ENCODE measurements around the gene FAM210A.
"Not testable (repeated sequence)": the region's sequence is repeated elsewhere in the genome, so short reads cannot be mapped to it uniquely, and the experiment has no call there.

The FAM210A gene, protein sequence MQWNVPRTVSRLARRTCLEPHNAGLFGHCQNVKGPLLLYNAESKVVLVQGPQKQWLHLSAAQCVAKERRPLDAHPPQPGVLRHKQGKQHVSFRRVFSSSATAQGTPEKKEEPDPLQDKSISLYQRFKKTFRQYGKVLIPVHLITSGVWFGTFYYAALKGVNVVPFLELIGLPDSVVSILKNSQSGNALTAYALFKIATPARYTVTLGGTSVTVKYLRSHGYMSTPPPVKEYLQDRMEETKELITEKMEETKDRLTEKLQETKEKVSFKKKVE

DNA sequence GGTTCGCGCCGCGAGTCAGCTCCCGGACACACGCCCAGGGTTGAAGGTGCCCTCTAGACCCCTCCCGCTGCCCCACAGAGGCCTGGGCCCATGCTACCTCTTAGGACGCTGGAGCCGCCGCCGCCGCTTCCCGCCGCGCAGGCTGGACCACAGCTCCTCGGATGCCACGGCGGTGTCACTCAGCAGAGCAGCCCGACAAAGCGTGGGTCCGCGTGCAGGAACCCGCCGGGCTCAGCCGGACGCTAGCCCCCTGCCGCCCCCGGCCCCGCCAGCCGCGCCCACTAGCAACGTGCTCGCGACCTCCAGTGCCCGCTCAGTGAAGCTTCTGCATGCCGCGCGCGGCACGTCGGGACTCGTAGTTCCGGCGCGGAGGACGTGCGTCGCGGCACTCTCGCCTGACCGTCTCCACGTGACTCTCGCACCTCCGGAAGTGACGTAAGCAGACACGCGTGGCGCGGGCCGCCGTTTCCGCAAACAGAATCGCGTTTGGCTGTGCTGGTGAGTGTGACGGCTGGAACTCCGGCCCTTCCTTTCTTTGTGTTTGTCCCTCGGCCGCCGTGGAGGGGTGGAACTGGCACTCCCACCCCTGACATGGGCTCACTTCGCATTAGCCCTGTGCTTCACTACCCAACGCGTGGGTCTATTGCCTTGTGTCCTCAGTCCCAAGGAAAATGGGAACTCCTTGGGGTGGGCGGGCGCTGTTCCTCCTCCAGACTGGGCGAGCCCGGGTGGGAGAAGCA lies at the start of gene FAM210A, which contains the start of gene RNMT:
Gene FAM210A, minus strand, starts transcription at position 327 of the 740 bp plus-strand sequence. CDS start 44,481 bp downstream, outside the sequence.
Gene RNMT, plus strand, starts transcription at position 442 of the 740 bp plus-strand sequence. CDS start 4,845 bp downstream, outside the sequence.
- DNase-seq = peak; percentile 86 to 97

DNA sequence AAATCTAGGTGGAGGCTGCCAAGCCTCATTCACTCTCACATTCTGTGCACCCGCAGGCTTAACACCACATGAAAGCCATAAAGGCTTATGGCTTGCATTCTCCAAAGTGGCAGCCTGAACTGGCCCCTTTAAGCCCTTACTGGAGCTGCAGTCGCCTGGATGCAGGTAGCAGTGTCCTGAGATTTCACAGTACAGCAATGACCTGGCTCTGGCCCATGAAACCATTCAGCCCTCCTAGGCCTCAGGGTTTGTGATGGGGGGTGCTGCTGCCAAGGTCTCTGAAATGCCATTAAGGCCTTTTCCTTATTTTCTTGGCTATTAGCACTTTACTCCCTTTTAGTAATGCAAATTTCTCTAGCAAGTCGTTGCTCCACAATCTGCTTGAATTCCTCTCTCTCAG lies 48.7 kb upstream of the FAM210A start:
- no peak for DNase-seq

DNA sequence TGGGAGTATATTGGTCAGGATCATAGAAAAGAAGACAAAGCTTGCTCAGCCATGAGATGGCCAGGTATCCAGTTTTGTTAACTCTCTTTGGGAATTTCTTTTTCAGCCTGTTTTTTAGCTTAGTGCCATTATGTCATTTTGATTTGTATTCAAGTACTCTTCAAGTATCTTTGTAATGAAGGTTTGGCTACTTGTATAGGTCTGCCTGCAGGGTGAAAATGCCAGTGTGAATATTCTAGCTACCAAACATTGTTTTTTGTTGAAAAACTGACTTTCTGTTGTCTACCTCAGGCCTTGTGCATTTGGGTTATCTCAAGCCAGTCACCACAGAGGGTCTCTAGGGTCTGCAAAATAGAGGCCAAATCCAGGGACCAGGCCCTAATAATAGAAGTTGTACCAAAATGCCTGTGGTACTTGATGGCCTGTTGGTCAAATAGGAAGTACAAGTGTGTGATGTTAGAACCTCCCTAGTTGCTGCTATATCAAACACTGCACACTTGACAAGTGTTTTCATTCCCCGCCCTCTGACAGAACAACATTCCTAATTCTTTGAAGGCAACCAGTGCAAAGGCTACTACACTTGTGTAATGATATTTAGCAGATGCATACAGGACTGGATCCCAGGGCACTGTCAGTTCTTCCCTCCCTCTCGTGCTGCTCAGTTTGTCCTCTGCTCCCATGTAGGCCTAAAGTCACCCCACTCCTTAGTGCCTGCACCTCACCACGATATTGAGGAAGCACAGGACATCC lies 36.5 kb upstream of the FAM210A start:
- no peak for DNase-seq

DNA sequence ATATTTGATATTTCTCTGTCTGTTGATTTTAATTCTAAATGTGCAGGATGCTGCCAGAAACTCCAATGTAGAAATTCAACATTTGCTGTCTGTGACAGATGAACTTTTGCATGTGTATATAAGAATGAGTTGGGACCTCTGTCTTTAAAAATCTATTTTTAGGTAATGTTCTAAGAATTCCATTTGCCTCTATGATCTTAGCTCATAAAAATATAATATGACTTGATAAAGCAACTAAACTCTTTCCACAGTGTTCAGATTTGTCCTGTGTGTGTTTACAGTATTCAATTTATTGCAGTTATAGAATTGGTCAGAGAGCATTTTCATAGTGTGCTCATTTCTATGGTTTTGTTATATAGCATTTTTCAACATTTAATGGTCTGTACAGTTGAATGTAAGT lies 33.7 kb upstream of the FAM210A start:
- no peak for DNase-seq

DNA sequence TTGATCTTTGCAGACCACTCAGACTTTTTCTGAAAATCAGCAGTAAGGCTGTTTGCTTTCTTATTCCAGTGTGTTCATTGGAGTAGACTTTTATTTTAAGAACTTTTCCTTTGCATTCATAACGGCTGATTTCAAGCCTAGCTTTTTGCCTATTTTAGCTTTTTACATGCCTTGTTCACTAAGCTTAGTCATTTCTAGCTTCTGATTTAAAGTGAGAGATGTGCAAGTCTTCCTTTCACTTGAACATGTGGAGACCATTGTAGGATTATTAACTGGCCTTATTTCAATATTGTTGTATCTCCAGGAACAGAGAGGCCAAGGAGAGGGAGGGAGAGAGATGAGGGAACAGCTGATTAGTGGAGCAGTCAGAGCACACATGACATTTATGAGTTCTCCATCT lies 32.3 kb upstream of the FAM210A start:
- no peak for DNase-seq

DNA sequence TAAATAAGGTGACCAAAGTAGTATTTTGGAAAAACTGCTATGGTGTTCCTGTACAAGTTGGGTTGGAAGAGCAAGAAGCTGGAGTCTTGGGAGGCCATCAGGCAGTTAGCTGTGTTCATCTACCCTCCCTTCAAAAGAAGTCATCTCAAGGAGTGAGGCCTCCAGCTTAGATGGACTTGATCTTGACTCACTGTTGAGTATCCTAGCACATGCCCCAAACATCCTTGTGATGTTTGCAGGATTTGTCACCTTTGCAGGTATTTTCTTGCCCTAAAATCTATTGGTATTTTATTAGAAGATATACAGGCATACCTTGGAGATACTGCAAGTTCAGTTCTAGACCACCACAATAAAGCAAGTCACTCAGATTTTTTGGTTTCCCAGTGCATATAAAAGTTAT lies 30.3 kb upstream of the FAM210A start:
- DNase-seq = no peak

DNA sequence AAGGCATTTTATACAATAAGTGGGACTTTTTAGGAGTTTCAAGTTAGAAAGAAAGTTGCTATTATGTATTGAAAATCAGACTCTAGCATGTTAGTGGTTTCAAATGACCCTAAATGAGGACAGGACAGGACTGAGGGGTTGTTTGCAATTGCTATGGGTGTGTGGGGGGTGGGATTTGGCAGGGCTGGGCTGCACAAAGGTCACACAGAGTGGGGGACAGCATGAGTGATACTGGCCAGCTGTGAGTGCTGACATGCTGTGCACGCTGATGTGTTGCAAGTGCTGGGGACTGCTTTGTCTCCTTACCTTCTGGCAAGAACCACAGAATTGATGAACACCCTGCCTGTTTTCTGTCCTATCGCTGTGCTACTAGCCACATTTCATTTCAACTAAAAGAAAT lies 29.9 kb upstream of the FAM210A start:
- DNase-seq = no peak

DNA sequence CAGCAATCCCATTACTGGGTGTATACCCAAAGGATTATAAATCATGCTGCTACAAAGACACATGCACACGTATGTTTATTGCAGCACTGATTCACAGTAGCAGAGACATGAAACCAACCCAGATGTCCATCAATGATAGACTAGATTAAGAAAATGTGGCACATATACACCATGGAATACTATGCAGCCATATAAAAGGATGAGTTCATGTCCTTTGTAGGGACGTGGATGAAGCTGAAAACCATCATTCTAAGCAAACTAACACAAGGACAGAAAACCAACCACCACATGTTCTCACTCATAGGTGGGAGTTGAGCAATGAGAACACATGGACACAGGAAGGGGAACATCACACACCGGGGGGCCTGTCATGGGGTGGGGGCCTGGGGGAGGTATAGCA lies 25.2 kb upstream of the FAM210A start:
- DNase-seq = not testable (repeated sequence)

DNA sequence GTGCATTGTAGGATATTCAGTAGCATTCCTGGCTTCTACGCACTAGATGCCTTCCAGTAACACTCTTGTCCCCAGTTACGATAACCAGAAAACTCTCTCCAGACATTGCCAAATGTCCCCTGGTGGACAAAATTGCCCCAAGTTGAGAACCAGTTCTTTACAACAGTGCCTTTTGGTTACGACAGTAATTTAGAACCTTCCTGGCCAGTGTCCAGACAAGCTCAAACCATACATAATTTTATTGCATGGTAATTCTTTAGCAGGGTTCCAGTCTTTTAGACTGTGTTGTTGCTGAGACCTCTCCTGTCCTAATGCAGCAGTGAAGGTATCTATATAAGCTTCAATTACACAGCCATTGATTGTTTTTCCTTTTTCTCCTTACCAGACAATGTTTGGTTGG lies 20.3 kb upstream of the FAM210A start:
- no peak for DNase-seq

DNA sequence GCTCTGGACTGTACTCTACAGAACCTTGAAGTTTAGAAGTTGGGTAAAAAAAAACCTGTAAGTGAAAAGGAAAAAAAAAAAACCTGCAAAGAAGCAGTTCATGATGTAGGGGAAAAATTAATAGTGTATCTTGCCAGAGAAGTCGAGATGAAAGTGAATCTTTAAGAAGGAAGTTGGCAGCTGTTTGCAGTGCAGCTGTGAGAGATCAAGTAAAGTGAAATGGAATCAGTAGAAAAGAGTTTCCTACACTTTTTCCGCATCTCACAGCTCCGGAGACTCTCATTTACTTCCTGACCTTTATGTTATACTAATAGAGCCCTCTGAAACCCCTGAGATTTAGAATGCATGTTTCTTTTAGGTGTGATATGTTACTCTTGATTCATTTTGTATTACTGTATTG lies 19.3 kb upstream of the FAM210A start:
- DNase-seq = no peak

DNA sequence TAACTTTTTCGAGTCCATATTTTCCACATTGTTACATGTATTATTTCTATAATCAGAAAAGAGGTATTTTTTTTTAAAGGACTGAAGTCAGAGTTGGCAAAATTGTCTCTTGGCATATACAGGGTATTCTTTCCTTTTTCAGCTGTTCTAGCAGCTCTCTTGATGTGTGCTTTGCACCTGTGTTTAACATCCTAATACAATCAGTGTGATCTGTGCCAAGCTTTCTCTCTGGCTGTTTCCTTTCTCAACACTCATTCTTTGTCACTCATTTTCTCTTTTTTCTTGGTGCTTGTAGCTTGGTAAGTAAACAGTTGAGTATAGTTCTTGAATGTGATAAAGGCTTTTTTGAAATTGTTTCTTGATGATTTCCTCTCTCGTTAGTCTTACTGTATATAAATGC lies 9.3 kb upstream of the FAM210A start:
- no peak for DNase-seq

DNA sequence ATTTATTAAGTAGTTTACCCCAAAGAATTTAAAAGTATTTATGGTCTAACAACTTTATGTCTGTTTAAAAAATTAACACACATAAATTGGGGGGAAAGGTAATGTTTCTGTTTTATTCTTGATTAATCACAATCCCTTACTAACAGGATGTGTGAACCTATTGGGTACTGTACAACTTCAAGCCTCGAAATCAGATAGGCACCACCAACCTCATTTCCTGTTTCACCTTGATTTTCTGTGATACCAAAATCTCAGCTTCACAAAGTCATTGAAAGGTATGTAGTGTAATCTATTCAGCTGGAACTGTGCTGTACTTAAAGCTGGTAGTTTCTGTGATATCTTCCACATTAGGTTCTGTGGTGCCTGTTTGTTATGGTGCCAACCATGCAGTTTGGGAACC lies 4.1 kb upstream of the FAM210A start:
- DNase-seq = no peak

DNA sequence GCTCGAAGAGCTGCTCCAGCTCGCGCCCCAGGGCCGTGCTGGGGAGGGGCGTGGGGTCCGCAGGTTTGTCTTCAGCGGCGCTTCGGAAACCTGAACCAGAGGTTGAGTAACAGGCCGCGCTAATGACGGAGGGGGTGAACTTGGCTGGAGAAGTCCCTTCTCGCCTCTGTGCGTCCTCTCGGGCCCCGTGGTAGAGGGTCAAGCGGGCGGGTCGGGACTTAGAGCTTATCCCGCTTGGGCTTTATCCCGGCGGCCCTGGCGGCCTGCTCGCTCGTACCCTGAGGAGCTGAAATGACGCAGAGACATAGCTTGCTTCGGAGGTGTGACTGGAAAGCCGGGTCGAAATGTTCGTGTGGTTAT lies 594 bp upstream of the FAM210A start:
- peak; percentile 42 to 46 for DNase-seq

DNA sequence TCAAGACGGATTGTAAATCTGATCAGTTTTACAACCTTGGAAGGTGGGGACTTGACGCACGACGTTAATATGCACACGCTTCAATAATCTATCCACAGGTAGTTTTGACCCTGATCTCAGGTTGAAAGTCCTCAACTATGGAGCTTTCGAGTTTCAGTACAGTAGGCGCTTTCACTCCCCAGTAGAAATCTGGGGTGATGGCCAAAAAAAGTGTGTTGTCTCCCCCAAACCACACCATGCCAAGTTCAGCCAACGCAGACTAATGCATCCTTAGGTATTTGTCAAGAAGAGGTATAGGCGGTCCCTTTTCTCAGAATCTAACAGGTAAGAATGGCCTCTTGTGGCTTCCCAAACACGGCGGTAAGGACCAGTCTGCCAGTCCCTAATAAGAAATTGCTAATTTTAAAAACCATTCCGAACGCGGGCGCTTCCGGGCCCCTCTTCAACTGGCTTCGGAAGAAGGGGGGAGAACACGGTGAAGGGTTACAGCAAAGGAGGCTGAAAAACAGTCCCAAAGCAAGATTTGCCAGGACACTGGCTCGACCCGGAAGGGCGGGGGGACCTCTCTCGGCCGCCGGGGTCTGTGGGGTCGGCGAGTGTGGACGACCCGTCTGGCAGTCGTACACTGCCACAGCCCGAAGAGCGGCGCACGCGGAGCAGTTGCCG lies 659 bp downstream of the FAM210A start:
- no peak for DNase-seq

DNA sequence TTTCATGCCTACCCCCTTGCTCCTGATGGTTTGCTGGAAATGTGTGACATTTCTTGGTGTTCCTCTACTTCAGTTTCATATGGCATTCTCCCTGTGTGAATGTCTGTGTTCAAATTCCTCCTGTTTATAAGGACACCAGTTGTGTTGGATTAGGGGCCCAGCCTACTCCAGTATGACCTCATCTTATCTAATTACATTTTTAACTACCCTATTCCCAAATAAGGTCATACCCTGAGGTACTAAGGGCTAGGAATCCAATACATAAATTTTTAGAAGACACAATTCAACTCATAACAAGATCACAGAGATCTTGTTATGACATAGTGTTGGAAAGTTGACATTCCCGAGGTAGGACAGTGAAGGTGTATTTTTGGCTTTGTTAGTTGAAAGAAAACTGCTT lies 5.5 kb downstream of the FAM210A start:
- DNase-seq = peak; percentile 14 to 56

DNA sequence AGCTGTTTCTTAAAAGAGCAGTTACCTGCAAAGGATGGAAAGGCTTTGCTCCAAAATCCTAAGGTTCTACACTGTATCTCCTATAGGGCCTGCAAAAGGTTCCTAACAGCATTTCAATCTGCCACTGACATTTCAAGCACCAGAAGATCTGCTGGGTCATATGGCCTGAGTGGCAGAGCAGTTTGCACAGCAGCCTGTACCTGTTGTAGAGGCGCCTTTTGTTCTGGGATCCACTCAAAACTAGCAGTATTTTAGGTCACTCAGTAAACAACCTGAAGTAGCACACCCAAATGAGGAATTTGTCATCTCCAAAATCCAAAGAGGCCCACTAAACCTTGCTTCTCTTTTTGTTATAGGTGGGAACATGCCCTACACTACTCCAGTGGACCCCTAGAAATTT lies 6.2 kb downstream of the FAM210A start:
- DNase-seq = peak; percentile 36 to 76

DNA sequence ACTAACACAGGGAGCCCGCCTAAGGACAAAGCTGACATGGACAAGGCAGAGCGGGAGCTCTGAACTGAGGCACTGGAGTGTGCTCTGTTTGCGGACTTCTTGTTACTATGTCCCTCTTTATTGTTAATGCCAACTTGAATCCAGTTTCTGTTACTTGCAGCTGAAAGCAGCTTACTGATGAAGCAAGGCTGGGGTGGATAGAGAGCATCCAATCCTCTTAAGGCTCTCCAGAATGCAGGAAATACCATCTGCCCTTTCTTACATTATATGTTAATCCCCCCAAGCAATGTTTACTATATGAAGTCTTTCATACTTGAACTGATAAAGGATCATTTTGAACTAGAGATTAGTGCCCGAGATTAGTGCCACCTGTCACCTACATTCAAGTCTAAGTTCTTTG lies 9.4 kb downstream of the FAM210A start:
- peak; percentile 87 to 98 for DNase-seq

DNA sequence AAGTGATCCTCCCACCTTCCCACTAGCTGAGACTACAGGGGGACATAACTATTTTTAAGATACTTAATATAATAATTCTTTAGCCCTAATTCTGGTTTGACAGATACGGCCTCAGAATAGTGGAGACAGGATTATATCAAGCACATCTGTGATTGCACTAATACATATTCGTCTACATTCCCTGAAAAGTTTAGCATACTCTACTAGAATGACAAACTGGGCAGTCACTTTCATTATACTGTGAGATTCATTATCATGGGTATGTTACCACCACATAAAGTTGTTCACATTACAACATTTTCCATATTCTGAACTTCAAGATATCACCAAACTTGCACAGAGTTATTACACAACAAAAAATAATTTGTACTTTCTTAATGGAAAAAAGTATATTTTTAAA lies 11.0 kb downstream of the FAM210A start:
- DNase-seq = no peak

DNA sequence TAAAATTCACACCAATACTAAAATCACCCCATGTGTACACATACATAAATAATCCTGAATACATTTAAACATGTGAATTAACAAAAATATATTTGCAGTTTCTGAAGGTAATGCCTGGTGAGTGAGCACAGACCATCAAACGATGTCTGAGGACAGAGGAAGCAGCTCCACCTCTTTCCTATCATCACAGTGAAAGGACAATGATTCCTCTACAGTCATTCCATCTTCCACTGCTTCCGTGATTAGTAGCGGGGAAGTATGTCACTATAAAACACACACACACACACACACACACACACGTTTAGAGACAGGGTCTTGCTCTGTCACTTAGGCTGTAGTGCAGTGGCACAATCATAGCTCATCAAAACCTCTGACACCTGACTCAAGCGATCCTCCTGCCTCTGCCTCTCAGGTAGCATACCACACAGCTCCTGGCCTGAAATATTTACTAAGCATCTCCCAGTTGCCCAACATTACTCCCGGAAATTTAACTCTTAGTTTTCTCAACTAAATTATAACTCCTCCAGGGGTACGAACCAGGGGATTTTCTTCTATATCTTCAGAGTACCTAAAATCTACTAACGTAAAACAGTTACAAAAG lies 12.8 kb downstream of the FAM210A start:
- DNase-seq = no peak

DNA sequence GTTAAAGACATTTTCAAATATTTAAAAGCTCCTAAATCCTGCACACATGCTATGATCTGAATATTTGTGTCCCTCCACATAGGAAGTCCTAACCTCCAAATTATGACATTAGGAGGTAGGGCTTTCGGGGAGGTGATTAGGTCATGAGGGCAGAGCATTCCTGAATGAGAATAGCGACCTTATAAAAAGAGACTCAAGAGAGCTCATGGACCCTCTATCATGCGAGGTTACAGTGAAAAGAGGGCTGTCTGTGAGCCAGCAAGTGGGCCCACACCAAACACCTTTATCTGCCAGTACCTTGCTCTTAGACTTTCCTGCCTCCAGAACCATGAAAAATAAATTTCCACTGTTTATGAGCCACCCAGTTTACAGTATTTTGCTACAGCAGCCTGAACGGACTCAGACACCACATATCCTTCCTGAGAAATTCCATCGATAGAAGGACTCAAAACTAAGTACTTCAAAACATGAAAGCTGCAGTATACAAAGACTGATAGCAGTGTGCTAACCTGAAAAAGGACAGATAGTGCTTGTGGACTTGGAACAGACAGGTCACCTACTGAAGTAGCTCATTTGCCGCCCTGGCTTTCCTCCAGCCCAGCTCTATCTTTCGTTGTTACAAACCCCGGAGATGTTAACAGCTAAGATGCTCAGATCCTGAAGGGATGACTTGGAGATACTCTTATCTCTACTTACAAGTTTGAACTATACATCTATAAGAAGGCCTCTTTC lies 13.8 kb downstream of the FAM210A start:
- no peak for DNase-seq

DNA sequence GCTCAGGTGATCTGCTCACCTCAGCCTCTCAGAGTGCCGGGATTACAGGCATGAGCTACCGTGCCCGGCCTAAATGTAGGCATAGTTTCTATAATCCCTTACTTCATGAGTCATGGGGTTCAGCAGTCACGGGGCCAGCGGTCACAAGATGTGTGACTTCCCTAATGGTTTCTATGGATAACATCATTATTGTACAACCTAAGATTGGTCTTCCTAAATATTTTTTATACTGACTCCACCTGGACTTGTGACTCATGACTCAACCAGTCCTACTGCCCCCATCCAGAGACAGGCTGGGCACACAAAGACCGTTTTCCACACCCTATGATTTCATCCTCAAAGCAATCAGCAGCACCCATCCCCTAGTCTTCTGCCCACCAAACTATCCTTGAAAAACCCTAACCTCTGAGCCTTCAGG lies 15.9 kb downstream of the FAM210A start:
- DNase-seq = no peak

DNA sequence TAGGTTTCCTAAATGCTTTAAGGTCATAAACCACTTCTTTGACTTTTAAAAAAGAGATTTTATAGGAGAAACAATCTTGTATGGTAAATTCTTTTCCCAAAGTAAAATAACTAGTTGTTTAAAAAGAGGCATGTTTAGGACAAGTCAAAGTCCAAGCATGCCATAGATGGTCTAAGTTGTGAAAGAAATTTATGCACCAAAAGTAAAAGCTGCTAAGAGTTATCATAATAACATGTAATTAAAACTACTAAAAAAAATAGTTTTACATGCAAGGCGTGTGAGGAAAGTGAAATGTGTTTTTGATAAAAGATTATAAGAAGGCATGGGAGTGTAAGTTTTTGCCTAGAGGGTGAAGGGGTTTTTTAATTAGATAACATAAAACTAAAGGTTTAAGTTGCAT lies 22.5 kb downstream of the FAM210A start:
- DNase-seq = peak in 1 of 2 experiments; percentile 12
